PC-3 (cell line): ENCODE measurements around the gene PIEZO2.

Source experiments
- EZH2phosphoT487 ChIP-seq: fragments of 300-600 bp; sonication (generic); IDR thresholded peaks from 2 replicates; pipeline ENCODE4 v1.6.1; 2018; ENCODE audit warnings: mild to moderate bottlenecking, antibody characterized with exemption, low read length, borderline replicate concordance
- TF ChIP-seq, protein P1 (sequence below): fragments of 300-600 bp; sonication (generic); conservative IDR thresholded peaks from 2 replicates; pipeline ENCODE4 v1.5.1; 2017; ENCODE audit warnings: antibody characterized with exemption, low read depth, mild to moderate bottlenecking, low read length

DNA sequence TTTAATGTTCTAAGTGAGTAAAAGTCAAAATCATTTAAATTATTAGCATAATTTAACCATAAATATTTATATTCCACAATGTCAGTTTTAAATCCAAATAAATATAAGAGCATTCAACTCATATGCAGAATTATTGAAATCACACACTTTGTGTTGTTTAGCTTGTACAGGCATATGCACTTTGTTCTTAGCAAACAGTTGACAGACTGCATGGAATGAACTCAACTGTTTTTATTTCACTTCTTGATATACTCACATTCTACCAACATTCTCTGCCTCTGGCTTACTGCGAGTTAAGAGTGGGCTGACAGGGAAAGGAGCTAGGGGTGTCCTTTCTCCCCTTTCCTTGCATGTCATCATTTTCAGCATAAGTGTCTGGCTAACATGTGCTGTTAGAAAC is 7.6 kb upstream of the PIEZO2 start:
- TF ChIP-seq, protein P1, sequence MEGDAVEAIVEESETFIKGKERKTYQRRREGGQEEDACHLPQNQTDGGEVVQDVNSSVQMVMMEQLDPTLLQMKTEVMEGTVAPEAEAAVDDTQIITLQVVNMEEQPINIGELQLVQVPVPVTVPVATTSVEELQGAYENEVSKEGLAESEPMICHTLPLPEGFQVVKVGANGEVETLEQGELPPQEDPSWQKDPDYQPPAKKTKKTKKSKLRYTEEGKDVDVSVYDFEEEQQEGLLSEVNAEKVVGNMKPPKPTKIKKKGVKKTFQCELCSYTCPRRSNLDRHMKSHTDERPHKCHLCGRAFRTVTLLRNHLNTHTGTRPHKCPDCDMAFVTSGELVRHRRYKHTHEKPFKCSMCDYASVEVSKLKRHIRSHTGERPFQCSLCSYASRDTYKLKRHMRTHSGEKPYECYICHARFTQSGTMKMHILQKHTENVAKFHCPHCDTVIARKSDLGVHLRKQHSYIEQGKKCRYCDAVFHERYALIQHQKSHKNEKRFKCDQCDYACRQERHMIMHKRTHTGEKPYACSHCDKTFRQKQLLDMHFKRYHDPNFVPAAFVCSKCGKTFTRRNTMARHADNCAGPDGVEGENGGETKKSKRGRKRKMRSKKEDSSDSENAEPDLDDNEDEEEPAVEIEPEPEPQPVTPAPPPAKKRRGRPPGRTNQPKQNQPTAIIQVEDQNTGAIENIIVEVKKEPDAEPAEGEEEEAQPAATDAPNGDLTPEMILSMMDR = no peak
- TF ChIP-seq EZH2phosphoT487 = no peak
